H9 (cell line): Measurements from ENCODE around the gene MAL. TPM values are rescaled to one million over a fixed set of nuclear protein-coding genes. Genes with fewer than 3 reads are reported as not detected.

Experiments used
- DNase-seq: peaks from one replicate; pipeline ENCODE4 v3.0.0-alpha.2; 2017
- H2AFZ ChIP-seq: one replicate; pipeline ENCODE4 v1.6.1; 2013; ENCODE audit warnings: mild to moderate bottlenecking, low read length, control low read depth, moderate library complexity
- H2AK5ac ChIP-seq: 2 replicates; pipeline ENCODE4 v1.6.1; 2013; ENCODE audit warnings: low read length, control low read depth, mixed read lengths; ENCODE audit not compliant: insufficient read length
- H2BK120ac ChIP-seq: one replicate; pipeline ENCODE4 v1.6.1; 2013; ENCODE audit warnings: low read depth, mild to moderate bottlenecking, low read length, control low read depth, inconsistent platforms; ENCODE audit not compliant: poor library complexity, severe bottlenecking
- H2BK12ac ChIP-seq: 2 replicates; pipeline ENCODE4 v1.6.1; 2013; ENCODE audit warnings: low read length, control low read depth, mixed read lengths, low read depth; ENCODE audit not compliant: insufficient read length
- H2BK15ac ChIP-seq: 2 replicates; pipeline ENCODE4 v1.6.1; 2013; ENCODE audit warnings: low read depth, low read length, control low read depth
- H2BK20ac ChIP-seq: one replicate; pipeline ENCODE4 v1.6.1; 2013; ENCODE audit warnings: low read depth, mild to moderate bottlenecking, low read length, control low read depth, inconsistent platforms; ENCODE audit not compliant: poor library complexity, severe bottlenecking
- H2BK5ac ChIP-seq: 2 replicates; pipeline ENCODE4 v1.6.1; 2013; ENCODE audit warnings: low read length, control low read depth, mixed read lengths; ENCODE audit not compliant: insufficient read length
- H3K14ac ChIP-seq: 2 replicates; pipeline ENCODE4 v1.6.1; 2013; ENCODE audit warnings: low read length, control low read depth; ENCODE audit not compliant: insufficient read depth
- H3K18ac ChIP-seq: 2 replicates; pipeline ENCODE4 v1.6.1; 2013; ENCODE audit warnings: low read depth, mild to moderate bottlenecking, mixed read lengths, low read length, control low read depth; ENCODE audit not compliant: insufficient read length
- H3K23ac ChIP-seq: 2 replicates; pipeline ENCODE4 v1.6.1; 2013; ENCODE audit warnings: low read length, control low read depth, mixed read lengths, low read depth; ENCODE audit not compliant: insufficient read length
- H3K23me2 ChIP-seq: 2 replicates; pipeline ENCODE4 v1.6.1; 2013; ENCODE audit warnings: low read depth, mild to moderate bottlenecking, mixed read lengths, low read length, control low read depth; ENCODE audit not compliant: insufficient read length, poor library complexity, severe bottlenecking
- H3K27ac ChIP-seq: 2 replicates; pipeline ENCODE4 v1.5.1; 2013; ENCODE audit warnings: low read length, control low read depth, mixed read lengths, low read depth; ENCODE audit not compliant: insufficient read length
- H3K27me3 ChIP-seq: 2 replicates; pipeline ENCODE4 v1.6.1; 2013; ENCODE audit warnings: low read length, control low read depth, inconsistent platforms; ENCODE audit not compliant: insufficient read depth
- H3K4ac ChIP-seq: 2 replicates; pipeline ENCODE4 v1.6.1; 2013; ENCODE audit warnings: low read depth, mild to moderate bottlenecking, control low read depth, inconsistent platforms, low read length, moderate library complexity
- H3K4me1 ChIP-seq: 2 replicates; pipeline ENCODE4 v1.6.1; 2013; ENCODE audit warnings: low read length, control low read depth, inconsistent platforms; ENCODE audit not compliant: insufficient read depth
- H3K4me2 ChIP-seq: 2 replicates; pipeline ENCODE4 v1.6.1; 2013; ENCODE audit warnings: low read length, control low read depth, mixed read lengths; ENCODE audit not compliant: insufficient read length, insufficient read depth
- H3K56ac ChIP-seq: 2 replicates; pipeline ENCODE4 v1.6.1; 2013; ENCODE audit warnings: low read depth, mild to moderate bottlenecking, mixed read lengths, low read length, control low read depth; ENCODE audit not compliant: insufficient read length
- H3K79me1 ChIP-seq: 2 replicates; pipeline ENCODE4 v1.6.1; 2013; ENCODE audit warnings: low read depth, mild to moderate bottlenecking, moderate library complexity, low read length, control low read depth, inconsistent platforms; ENCODE audit not compliant: insufficient read depth, poor library complexity, severe bottlenecking
- H3K79me2 ChIP-seq: 2 replicates; pipeline ENCODE4 v1.6.1; 2013; ENCODE audit warnings: low read length, control low read depth, inconsistent platforms; ENCODE audit not compliant: insufficient read depth
- H3K9ac ChIP-seq: 2 replicates; pipeline ENCODE4 v1.6.1; 2013; ENCODE audit warnings: low read length, control low read depth, mixed read lengths; ENCODE audit not compliant: insufficient read length; ENCODE audit errors: extremely low read depth
- H3K9me3 ChIP-seq: one replicate; pipeline ENCODE4 v1.6.1; 2013; ENCODE audit warnings: low read depth, low read length, inconsistent platforms; ENCODE audit not compliant: control insufficient read depth
- H3T11ph ChIP-seq: one replicate; pipeline ENCODE4 v1.6.1; 2013; ENCODE audit warnings: mild to moderate bottlenecking, low read length, control low read depth, inconsistent platforms
- H4K20me1 ChIP-seq: one replicate; pipeline ENCODE4 v1.6.1; 2013; ENCODE audit not compliant: control insufficient read depth, insufficient read length, insufficient read depth
- H4K5ac ChIP-seq: 2 replicates; pipeline ENCODE4 v1.6.1; 2013; ENCODE audit warnings: low read depth, mild to moderate bottlenecking, mixed read lengths, low read length, control low read depth; ENCODE audit not compliant: insufficient read length
- H4K8ac ChIP-seq: replicated peaks from 2 replicates; pipeline ENCODE4 v1.6.1; 2013; ENCODE audit warnings: low read length, control low read depth, mixed read lengths, low read depth; ENCODE audit not compliant: insufficient read length
- H4K91ac ChIP-seq: 2 replicates; pipeline ENCODE4 v1.6.1; 2013; ENCODE audit warnings: low read depth, mild to moderate bottlenecking, moderate library complexity, mixed read lengths, low read length, control low read depth; ENCODE audit not compliant: insufficient read length
- H3K27ac Mint-ChIP-seq, 3 experiments: 2 replicates in 2 of 3; 3 replicates in 1 of 3; pipeline ENCODE4 v1.8.0; 2020 to 2021; ENCODE audit warnings: mixed read lengths in 3 of 3, mild to moderate bottlenecking in 1 of 3, moderate library complexity in 1 of 3
- H3K27me3 Mint-ChIP-seq: 2 replicates; pipeline ENCODE4 v1.8.0; 2021; ENCODE audit warnings: low read depth, mild to moderate bottlenecking, moderate library complexity, mixed read lengths
- H3K36me3 Mint-ChIP-seq, 3 experiments: 2 replicates in 2 of 3; 3 replicates in 1 of 3; pipeline ENCODE4 v1.8.0; 2020 to 2021; ENCODE audit warnings: low read depth in 3 of 3, mixed read lengths in 3 of 3; ENCODE audit not compliant: insufficient read depth in 1 of 3
- H3K4me1 Mint-ChIP-seq, 2 experiments: 2 replicates each; pipeline ENCODE4 v1.8.0; 2020; ENCODE audit warnings: mixed read lengths in 2 of 2
- H3K4me3 Mint-ChIP-seq, 2 experiments: 2 replicates in 1 of 2; 3 replicates in 1 of 2; pipeline ENCODE4 v1.8.0; 2020 to 2021; ENCODE audit warnings: mild to moderate bottlenecking in 2 of 2, mixed read lengths in 2 of 2, moderate library complexity in 1 of 2
- H3K9me3 Mint-ChIP-seq, 2 experiments: 2 replicates in 1 of 2; 3 replicates in 1 of 2; pipeline ENCODE4 v1.8.0; 2020; ENCODE audit warnings: mild to moderate bottlenecking in 2 of 2, mixed read lengths in 2 of 2, moderate library complexity in 1 of 2
- CTCF ChIP-seq: fragments of 200-600 bp; sonication (generic); conservative IDR thresholded peaks from 3 replicates; pipeline ENCODE4 v1.8.0; 2021; ENCODE audit warnings: antibody characterized with exemption, mild to moderate bottlenecking
- WGBS: extraction: QIAGEN DNeasy Blood & Tissue Kit; methylation state at CpG from one replicate; pipeline ENCODE4 v1.1.7; 2013; ENCODE audit warnings: missing lambda C conversion rate, low lambda C conversion rate, mixed read lengths; ENCODE audit not compliant: insufficient read length; ENCODE audit errors: extremely low coverage; 5-methylcytosine and 5-hydroxymethylcytosine counted together
- total RNA-seq: library from RNA; stranded (reverse); gene quantifications from 2 replicates; pipeline ENCODE4 v1.2.1, GENCODE V29; 2021

MAL gene
- total RNA-seq, 1 experiment from 2014 or later = not detected

GRCh38 chr2:95049961-95050360 is 24.5 kb downstream of the MAL start:
- Histone ChIP-seq H3K4me1 (no peaks in the 10 kb centered on the region; the same call in 1 of the 2 replicates), H3K27me3 (no peaks in the 10 kb centered on the region), H3K4me2 (no peak overlapping the region), H3K27ac (no peak overlapping the region), H3K79me1 (no peaks in the 10 kb centered on the region), H4K91ac (no peak overlapping the region), H2AK5ac (no peak overlapping the region), H3K9ac (no peak overlapping the region), H3K23me2 (no peaks in the 10 kb centered on the region), H3K18ac (no peak overlapping the region), H2AFZ (no peak overlapping the region), H3K9me3 (no peaks in the 10 kb centered on the region), H3K4ac (no peak overlapping the region), H3K79me2 (no peaks in the 10 kb centered on the region), H2BK15ac (no peak overlapping the region), H4K5ac (no peak overlapping the region), H2BK12ac (no peak overlapping the region), H4K20me1 (no peaks in the 10 kb centered on the region), H3K23ac (no peak overlapping the region), H2BK20ac (no peak overlapping the region), H3K14ac (no peak overlapping the region), H3T11ph (no peak overlapping the region), H4K8ac (no peak overlapping the region), H2BK5ac (no peak overlapping the region), H2BK120ac (no peak overlapping the region), H3K56ac (no peak overlapping the region)
- Mint-ChIP-seq H3K27ac (no peak overlapping the region), H3K4me3 (no peak overlapping the region), H3K4me1 (peaks cover 4 to 21% of the 10 kb centered on the region in 2 experiments), H3K9me3 (no peaks in the 10 kb centered on the region), H3K27me3 (peaks cover 49% of the 10 kb centered on the region), H3K36me3 (no peaks in the 10 kb centered on the region)
- DNase-seq = no peak
- no CpG with 5 or more reads among the region's 6 CpGs for WGBS
- no peak for TF ChIP-seq CTCF
